H1 (cell line): Measurements from ENCODE around the gene KCNE1. TPM values are rescaled to one million over a fixed set of nuclear protein-coding genes. Genes with fewer than 3 reads are reported as not detected.

Source experiments
- polyA plus RNA-seq, 7 experiments: library from polyadenylated mRNA; depleted of rRNA in 3 of 7; stranded (reverse) in 5 of 7; unstranded in 2 of 7; fragments of >200 nt in 5 of 7; fragments of 200-250 nt in 2 of 7; gene quantifications; 1 replicate in 5 of 7; 2 replicates in 1 of 7; 4 replicates in 1 of 7; pipeline versions ENCODE4 v1.2.1 to v1.2.3, GENCODE V29; 2011 to 2013; ENCODE audit warnings: missing spikeins in 2 of 7, mixed read lengths in 2 of 7
- small RNA-seq: library from polyadenylated mRNA; stranded (forward); fragments of <200 nt; extraction: miRNeasy Mini kit (QIAGEN cat#:217004); gene quantifications from one replicate; pipeline ENCODE3, GENCODE V24; 2013; ENCODE audit not compliant: insufficient read depth
- total RNA-seq: library from RNA; stranded (reverse); fragmentation: NEBNext Ultra II Directional; extraction: Animal tissue kit (Norgen Biotek cat#: 25700); gene quantifications from 2 replicates; pipeline ENCODE4 v1.2.1, GENCODE V29; 2021

KCNE1 gene
- total and polyA plus RNA-seq, 2 of the 8 experiments (the other 6 are each of a cell fraction or from before 2014, with no cell fraction given) = 0.08 to 0.28 TPM

Small RNAs within 50 kb of the gene (small RNA-seq; reads per million reads assigned to genes)
- gene RF00614 = not detected

Other genes with a start within 250 kb of the KCNE1 start
- 0.31 and 0.37 TPM in 2 replicates for gene KCNE2, start 148.2 kb downstream of the KCNE1 start, total RNA-seq
- 0.09 and 0.14 TPM in 2 replicates for gene KCNE2, start 148.2 kb downstream of the KCNE1 start, polyA plus RNA-seq (2011; rRNA removed)
- 1.0 and 20.2 TPM in 2 replicates for gene SMIM11, start 136.7 kb downstream of the KCNE1 start, total RNA-seq
- gene SMIM11, start 136.7 kb downstream of the KCNE1 start, polyA plus RNA-seq (2011; rRNA removed) = 1.6 and 3.2 TPM in 2 replicates
- not detected in 2 replicates for gene SMIM34, start 88.3 kb downstream of the KCNE1 start, total RNA-seq
- gene SMIM34, start 88.3 kb downstream of the KCNE1 start, polyA plus RNA-seq (2011; rRNA removed) = not detected in 2 replicates
- 5.5 and 6.4 TPM in 2 replicates for gene RCAN1, start 102.9 kb upstream of the KCNE1 start, total RNA-seq
- 1.7 and 1.8 TPM in 2 replicates for gene RCAN1, start 102.9 kb upstream of the KCNE1 start, polyA plus RNA-seq (2011; rRNA removed)
- 1.3 and 1.6 TPM in 2 replicates for gene CLIC6, start 156.8 kb upstream of the KCNE1 start, total RNA-seq
- gene CLIC6, start 156.8 kb upstream of the KCNE1 start, polyA plus RNA-seq (2011; rRNA removed) = 0.30 and 0.42 TPM in 2 replicates